Skeletal muscle satellite cell (primary cell): ENCODE data around the gene EPHA7.

Experiments
- H3K27me3 ChIP-seq: 2 replicates; pipeline ENCODE4 v1.7.0; 2013; ENCODE audit warnings: low read length; ENCODE audit not compliant: control insufficient read depth, insufficient read depth
- H3K36me3 ChIP-seq: 2 replicates; pipeline ENCODE4 v1.7.0; 2013; ENCODE audit warnings: mild to moderate bottlenecking, control low read depth, low read length; ENCODE audit not compliant: insufficient read depth
- H3K4me1 ChIP-seq: 2 replicates; pipeline ENCODE4 v1.7.0; 2013; ENCODE audit warnings: low read length; ENCODE audit not compliant: control insufficient read depth, insufficient read depth
- H3K4me2 ChIP-seq: 2 replicates; pipeline ENCODE4 v1.7.0; 2013; ENCODE audit warnings: mild to moderate bottlenecking, low read length
- H3K4me3 ChIP-seq: 2 replicates; pipeline ENCODE4 v1.7.0; 2013; ENCODE audit warnings: low read length
- H3K9ac ChIP-seq: 2 replicates; pipeline ENCODE4 v1.7.0; 2013; ENCODE audit warnings: mild to moderate bottlenecking, low read depth, low read length, moderate library complexity
- H3K9me3 ChIP-seq: replicated peaks from 2 replicates; pipeline ENCODE4 v1.7.0; 2013; ENCODE audit warnings: mild to moderate bottlenecking, control low read depth, low read length

EPHA7 gene

DNA sequence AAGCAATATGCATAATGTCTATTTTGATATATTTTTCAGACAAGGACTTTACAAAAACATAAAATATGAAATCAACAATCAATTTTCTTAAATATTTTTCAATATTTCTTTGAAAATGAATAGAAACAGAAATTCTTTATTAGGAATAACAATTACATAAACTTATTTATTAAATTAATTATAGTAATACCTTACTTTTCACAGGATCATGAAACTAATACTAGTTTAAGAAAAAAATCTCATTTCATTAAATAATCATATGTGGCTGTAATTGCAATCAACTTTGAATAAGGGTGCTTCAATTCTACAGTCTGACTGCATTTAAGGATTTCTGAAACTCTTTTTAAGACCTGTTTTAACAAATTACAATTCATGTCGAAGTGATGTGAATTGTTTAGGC lies 26.6 kb downstream of the EPHA7 start:
- no peaks in the 10 kb centered on the region for H3K27me3 ChIP-seq
- no peak overlapping the region for H3K4me2 ChIP-seq
- H3K4me3 ChIP-seq = no peak overlapping the region
- no peaks in the 10 kb centered on the region for H3K9me3 ChIP-seq
- H3K9ac ChIP-seq = no peak overlapping the region
- H3K4me1 ChIP-seq = no peaks in the 10 kb centered on the region
- no peaks in the 10 kb centered on the region for H3K36me3 ChIP-seq

DNA sequence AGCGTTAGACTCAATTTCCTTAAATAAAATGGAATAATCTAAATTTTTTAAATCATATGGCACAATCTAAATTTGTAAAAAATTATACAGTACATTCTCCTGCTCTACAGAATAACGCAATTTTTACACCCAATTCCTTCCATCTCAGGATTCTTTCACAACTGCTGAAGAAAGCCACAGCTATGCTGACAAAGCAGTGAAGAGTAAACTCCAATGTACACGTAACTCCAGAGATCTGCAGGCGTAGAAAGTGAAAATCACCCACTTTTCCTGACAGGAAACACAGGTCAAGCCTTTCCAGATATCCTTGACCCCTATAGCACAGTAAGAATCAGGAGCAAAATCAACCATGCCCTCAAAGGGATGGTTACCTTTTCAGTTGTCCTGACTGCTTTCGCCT lies 27.4 kb downstream of the EPHA7 start:
- Histone ChIP-seq H3K4me2 (no peak overlapping the region), H3K9me3 (no peaks in the 10 kb centered on the region), H3K4me3 (no peak overlapping the region), H3K27me3 (no peaks in the 10 kb centered on the region), H3K36me3 (no peaks in the 10 kb centered on the region), H3K4me1 (no peaks in the 10 kb centered on the region), H3K9ac (no peak overlapping the region)

DNA sequence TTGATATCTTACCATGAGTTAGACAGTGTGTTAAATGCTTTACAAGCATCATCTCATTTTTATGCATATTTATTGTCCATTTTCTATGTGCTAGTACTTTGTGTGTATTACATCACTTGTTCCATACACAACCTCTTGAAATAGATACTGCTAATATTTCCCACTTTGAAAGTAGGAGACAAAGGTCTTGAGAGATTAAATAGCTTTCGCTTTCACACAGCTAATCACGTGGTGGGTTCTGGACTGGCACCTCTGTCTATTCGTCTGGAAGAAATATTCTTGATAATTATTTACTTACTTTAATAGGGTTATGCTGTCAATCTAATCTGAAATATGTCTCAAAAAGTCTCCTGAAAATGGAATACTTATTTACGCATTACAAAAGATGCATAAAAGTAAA lies 30.2 kb downstream of the EPHA7 start:
- no peaks in the 10 kb centered on the region for H3K4me1 ChIP-seq
- no peak overlapping the region for H3K4me2 ChIP-seq
- no peak overlapping the region for H3K4me3 ChIP-seq
- H3K27me3 ChIP-seq = no peaks in the 10 kb centered on the region
- no peak overlapping the region for H3K9ac ChIP-seq
- no peaks in the 10 kb centered on the region for H3K36me3 ChIP-seq
- H3K9me3 ChIP-seq = no peaks in the 10 kb centered on the region

DNA sequence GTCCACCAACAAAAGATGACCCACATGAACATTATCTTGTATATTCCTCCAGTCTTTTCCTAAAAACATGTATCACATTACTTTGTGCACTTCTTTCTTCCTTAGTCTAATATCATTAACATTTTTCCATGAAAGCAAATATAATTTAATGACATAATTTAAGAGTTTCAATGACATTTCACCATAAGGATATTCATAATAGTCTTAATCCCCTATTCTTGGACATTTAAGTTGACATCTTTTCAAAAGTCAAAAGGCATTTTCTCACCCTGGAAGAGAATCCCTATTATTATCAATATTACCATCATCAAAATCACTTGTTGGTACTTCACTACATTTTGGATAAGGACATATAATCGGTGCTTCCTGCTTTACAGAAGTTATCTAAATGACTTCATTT lies 31.3 kb downstream of the EPHA7 start:
- H3K4me1 ChIP-seq = no peaks in the 10 kb centered on the region

DNA sequence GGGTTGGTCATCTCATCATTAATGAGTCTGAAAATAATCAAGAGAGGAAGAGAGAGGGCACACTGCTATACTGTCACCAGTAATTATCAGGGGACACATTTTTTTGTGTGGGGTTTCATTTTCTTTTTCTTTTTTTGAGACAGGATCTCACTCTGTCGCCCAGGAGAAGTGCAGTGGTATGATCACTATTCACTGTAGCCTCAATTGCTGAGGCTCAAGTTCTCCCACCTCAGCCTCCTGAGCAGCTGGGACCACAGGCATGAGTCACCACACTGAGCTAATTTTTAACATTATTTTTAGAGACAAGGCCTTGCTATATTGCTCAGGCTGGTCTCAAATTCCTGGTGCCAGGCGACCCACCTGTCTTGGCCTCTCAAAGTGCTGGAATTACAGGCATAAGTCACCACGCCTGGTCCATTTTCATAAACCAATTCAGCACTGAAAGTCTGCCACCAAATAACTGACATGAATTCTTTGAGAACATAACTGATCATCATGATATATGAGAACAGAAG lies 43.3 kb downstream of the EPHA7 start:
- Histone ChIP-seq H3K9ac (no peak overlapping the region), H3K4me3 (no peak overlapping the region), H3K27me3 (no peaks in the 10 kb centered on the region), H3K4me1 (no peaks in the 10 kb centered on the region), H3K36me3 (no peaks in the 10 kb centered on the region), H3K4me2 (no peak overlapping the region), H3K9me3 (no peaks in the 10 kb centered on the region)

More for the DNA sequence above, 31.3 kb downstream of the EPHA7 start:
- H3K27me3 ChIP-seq = no peaks in the 10 kb centered on the region
- no peak overlapping the region for H3K4me2 ChIP-seq
- H3K9me3 ChIP-seq = no peaks in the 10 kb centered on the region
- no peaks in the 10 kb centered on the region for H3K36me3 ChIP-seq
- H3K4me3 ChIP-seq = no peak overlapping the region
- no peak overlapping the region for H3K9ac ChIP-seq

DNA sequence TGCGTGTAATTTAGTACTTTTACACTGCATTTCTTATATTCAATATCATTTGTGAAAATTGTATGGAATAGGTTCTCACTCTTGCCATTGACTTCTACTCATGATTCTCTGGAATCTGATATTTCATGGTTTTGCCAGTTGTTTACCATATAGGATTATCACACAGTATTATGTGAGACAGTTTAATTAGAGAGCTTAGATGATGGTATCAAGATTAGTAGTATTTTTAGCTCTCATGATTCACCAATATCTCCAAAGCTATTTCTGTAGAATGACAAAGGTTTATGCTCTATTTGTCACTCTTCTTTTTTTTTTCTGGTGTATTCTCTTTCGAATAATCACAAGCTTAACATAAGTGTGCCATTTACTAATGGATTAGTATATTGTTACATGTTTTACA lies 45.9 kb downstream of the EPHA7 start:
- Histone ChIP-seq H3K9ac (no peak overlapping the region), H3K4me3 (no peak overlapping the region), H3K4me2 (no peak overlapping the region), H3K27me3 (no peaks in the 10 kb centered on the region), H3K36me3 (no peaks in the 10 kb centered on the region), H3K4me1 (no peaks in the 10 kb centered on the region), H3K9me3 (no peaks in the 10 kb centered on the region)

DNA sequence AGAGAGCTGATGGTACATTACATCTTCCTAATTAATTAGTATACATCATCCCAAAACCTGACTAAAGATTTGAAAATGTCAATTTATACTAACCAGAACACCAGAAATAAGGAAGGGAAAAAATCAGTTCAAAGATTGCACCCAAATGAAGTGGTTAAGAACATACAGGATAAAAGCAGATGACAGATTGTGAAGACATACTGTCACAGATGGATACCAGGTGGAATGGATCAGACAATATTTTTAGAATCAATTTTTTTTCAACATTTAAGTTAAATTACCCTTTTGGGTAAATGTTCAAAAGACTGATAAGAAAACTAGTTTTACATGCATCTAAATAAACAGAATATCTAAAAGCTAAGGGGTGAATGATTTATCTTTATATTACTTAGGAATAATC lies 47.6 kb downstream of the EPHA7 start:
- H3K9me3 ChIP-seq = no peaks in the 10 kb centered on the region
- no peak overlapping the region for H3K4me2 ChIP-seq
- no peak overlapping the region for H3K9ac ChIP-seq
- no peaks in the 10 kb centered on the region for H3K4me1 ChIP-seq
- no peak overlapping the region for H3K4me3 ChIP-seq
- H3K27me3 ChIP-seq = no peaks in the 10 kb centered on the region
- H3K36me3 ChIP-seq = no peaks in the 10 kb centered on the region

DNA sequence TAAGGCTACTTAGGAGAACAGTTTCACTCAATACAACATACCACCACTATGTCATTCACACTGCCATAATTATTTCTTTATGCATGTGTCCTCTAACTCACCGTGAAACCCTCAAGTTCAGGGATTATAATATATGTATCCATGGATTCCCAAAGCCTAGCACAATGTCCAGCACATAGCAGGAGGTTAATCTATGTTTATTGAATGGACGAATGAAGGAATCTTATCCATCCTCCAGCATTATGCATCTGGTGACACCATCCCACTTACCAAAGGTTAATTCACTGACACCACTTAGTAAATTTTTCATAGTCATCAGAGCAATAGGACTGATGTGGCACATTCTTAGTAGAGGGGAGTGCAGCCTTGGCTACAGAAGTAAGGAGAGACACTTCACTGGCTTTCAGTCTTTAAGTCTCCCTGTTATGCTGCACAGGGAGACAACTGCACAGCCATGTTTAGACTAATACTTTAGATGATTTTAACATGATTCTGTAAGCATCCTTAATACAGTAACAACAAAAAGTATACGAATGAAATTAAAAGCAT lies 49.7 kb downstream of the EPHA7 start:
- no peaks in the 10 kb centered on the region for H3K27me3 ChIP-seq
- no peaks in the 10 kb centered on the region for H3K4me1 ChIP-seq
- H3K4me3 ChIP-seq = no peak overlapping the region
- no peak overlapping the region for H3K9ac ChIP-seq
- H3K9me3 ChIP-seq = no peaks in the 10 kb centered on the region
- no peaks in the 10 kb centered on the region for H3K36me3 ChIP-seq
- H3K4me2 ChIP-seq = no peak overlapping the region

DNA sequence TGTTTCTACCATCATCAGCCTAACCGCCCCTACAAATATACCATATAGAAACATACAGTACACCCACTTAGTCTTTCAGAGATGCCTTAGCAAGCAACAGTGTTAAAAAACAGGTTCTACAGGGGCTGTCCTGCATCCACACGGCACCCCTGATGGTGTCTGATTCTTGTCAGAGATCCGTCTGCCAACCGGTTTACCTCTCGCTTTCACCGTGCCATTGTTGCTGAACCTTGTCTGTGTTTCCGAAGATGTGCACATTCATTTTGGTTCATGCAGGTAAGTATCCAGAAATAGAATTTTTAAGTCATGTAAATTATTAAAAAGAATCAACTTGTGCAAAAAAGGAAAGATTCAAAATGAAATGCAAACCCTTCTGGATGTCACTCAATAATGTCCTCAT lies 52.9 kb downstream of the EPHA7 start:
- no peaks in the 10 kb centered on the region for H3K9me3 ChIP-seq
- H3K9ac ChIP-seq = no peak overlapping the region
- no peak overlapping the region for H3K4me2 ChIP-seq
- no peak overlapping the region for H3K4me3 ChIP-seq
- H3K4me1 ChIP-seq = no peaks in the 10 kb centered on the region
- no peaks in the 10 kb centered on the region for H3K27me3 ChIP-seq
- H3K36me3 ChIP-seq = no peaks in the 10 kb centered on the region

DNA sequence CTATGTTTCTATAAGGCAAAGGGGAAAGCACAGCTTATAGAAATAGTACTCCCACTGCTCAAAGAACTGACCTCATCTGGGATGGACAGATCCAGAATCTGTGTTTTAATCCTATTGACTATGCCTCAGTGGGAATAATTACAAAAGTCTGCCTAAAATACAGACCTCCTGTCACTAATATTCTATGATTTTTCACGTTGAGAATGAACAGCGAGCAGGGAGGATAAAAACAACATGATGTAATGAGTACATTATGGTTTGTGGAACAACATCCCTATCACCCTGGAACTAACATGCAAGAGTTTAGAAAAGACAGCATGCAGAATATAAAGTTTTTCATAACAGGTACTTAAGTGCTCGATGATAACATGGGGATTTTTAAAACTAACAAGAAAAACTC lies 53.9 kb downstream of the EPHA7 start:
- H3K4me2 ChIP-seq = no peak overlapping the region
- no peak overlapping the region for H3K4me3 ChIP-seq
- H3K27me3 ChIP-seq = no peaks in the 10 kb centered on the region
- no peak overlapping the region for H3K9ac ChIP-seq
- H3K4me1 ChIP-seq = no peaks in the 10 kb centered on the region
- no peaks in the 10 kb centered on the region for H3K9me3 ChIP-seq
- no peaks in the 10 kb centered on the region for H3K36me3 ChIP-seq

DNA sequence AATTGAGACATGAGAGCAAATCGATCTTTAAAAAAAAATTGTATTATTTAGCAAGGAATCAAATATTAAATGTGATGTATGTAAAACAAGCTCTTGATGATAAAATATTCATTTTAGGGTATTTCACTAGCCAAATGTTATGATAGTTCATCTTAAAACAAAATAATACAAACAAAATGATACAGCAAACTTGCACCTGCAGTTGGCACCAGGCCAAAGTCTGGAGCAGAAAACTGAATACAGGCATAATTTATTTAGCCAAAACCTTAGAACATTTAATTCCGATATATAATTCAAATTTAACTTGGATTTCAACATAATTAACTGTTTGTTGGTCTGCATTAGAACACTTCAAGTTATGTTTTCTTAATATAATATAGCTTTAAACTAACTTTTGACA lies 60.9 kb downstream of the EPHA7 start:
- no peak overlapping the region for H3K4me2 ChIP-seq
- no peaks in the 10 kb centered on the region for H3K36me3 ChIP-seq
- no peak overlapping the region for H3K9ac ChIP-seq
- H3K4me1 ChIP-seq = no peaks in the 10 kb centered on the region
- no peaks in the 10 kb centered on the region for H3K27me3 ChIP-seq
- H3K9me3 ChIP-seq = no peaks in the 10 kb centered on the region
- H3K4me3 ChIP-seq = no peak overlapping the region

DNA sequence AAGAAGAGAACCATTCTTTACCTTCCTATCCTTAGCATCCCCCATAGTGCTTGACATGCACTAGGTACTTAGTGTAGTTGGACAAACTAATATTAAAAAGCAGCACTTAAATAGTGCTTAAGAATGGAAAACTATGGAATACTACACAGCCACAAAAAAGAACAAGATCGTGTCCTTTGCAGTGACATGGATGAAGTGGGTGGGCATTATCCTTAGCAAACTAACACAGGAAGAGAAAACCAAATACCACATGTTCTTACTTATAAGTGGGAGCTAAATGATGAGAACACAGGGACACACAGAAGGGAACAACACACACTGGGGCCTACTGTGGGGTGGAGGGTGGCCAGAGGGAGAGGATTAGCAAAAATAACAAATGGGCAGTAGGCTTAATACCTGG lies 66.8 kb downstream of the EPHA7 start:
- Histone ChIP-seq H3K9ac (no peak overlapping the region), H3K27me3 (no peaks in the 10 kb centered on the region), H3K4me1 (no peaks in the 10 kb centered on the region), H3K4me3 (no peak overlapping the region), H3K36me3 (no peaks in the 10 kb centered on the region), H3K9me3 (no peaks in the 10 kb centered on the region), H3K4me2 (no peak overlapping the region)
